Measurements from ENCODE around the gene SYCP1.
"Not testable (repeated sequence)": the region's sequence is repeated elsewhere in the genome, so short reads cannot be mapped to it uniquely, and the experiment has no call there.

Gene SYCP1

GRCh38 chr1:114956570-114956969 lies 101.9 kb downstream of the SYCP1 start:
- no peak for DNase-seq
- in situ Hi-C loops (cut with MboI; ENCODE audit: low pct_unique_long_range_greater_than_20kb, low sequenced_read_pairs), result no loop called here

- in situ Hi-C loops (cut with MboI; ENCODE audit: low pct_unique_long_range_greater_than_20kb, low sequenced_read_pairs), result no loop called here
- no peak for DNase-seq
Observed at GRCh38 chr1:114959423-114959822, 104.8 kb downstream of the SYCP1 start.

GRCh38 chr1:114976891-114977290 lies 122.2 kb downstream of the SYCP1 start:
- in situ Hi-C loops (cut with MboI; ENCODE audit: low pct_unique_long_range_greater_than_20kb, low sequenced_read_pairs), result loop anchor here (25.0 kb wide), 1 partner anchor 135 kb away; no protein-coding TSS in a partner anchor
- DNase-seq, result no peak

- DNase-seq, result peak; percentile 68
- in situ Hi-C loops (cut with MboI; ENCODE audit: low pct_unique_long_range_greater_than_20kb, low sequenced_read_pairs), result loop anchor here (25.0 kb wide), 1 partner anchor 133 kb away; no protein-coding TSS in a partner anchor
Observed at GRCh38 chr1:114979278-114979891, 124.7 kb downstream of the SYCP1 start.

GRCh38 chr1:114982251-114982650 lies 127.6 kb downstream of the SYCP1 start:
- in situ Hi-C loops (cut with MboI; ENCODE audit: low pct_unique_long_range_greater_than_20kb, low sequenced_read_pairs), result loop anchor here (25.0 kb wide), 1 partner anchor 130 kb away; no protein-coding TSS in a partner anchor
- DNase-seq, result no peak

- in situ Hi-C loops (cut with MboI; ENCODE audit: low pct_unique_long_range_greater_than_20kb, low sequenced_read_pairs), result loop anchor here (25.0 kb wide), 1 partner anchor 126 kb away; no protein-coding TSS in a partner anchor
- DNase-seq, result no peak
Observed at GRCh38 chr1:114986286-114986685, 131.6 kb downstream of the SYCP1 start.

- in situ Hi-C loops (cut with MboI; ENCODE audit: low pct_unique_long_range_greater_than_20kb, low sequenced_read_pairs), result loop anchor here (25.0 kb wide), 1 partner anchor 124 kb away; no protein-coding TSS in a partner anchor
- DNase-seq, result no peak
Observed at GRCh38 chr1:114988095-114988494, 133.4 kb downstream of the SYCP1 start.

- in situ Hi-C loops (cut with MboI; ENCODE audit: low pct_unique_long_range_greater_than_20kb, low sequenced_read_pairs), result loop anchor here (25.0 kb wide), 1 partner anchor 115 kb away; no protein-coding TSS in a partner anchor
- no peak for DNase-seq
Observed at GRCh38 chr1:114997510-114998289, 143.0 kb downstream of the SYCP1 start.

GRCh38 chr1:115006191-115006590 lies 151.5 kb downstream of the SYCP1 start:
- DNase-seq, result no peak
- in situ Hi-C loops (cut with MboI; ENCODE audit: low pct_unique_long_range_greater_than_20kb, low sequenced_read_pairs), result no loop called here

GRCh38 chr1:115012006-115012405 lies 157.3 kb downstream of the SYCP1 start:
- DNase-seq, result no peak
- in situ Hi-C loops (cut with MboI; ENCODE audit: low pct_unique_long_range_greater_than_20kb, low sequenced_read_pairs), result no loop called here

GRCh38 chr1:115012434-115012833 lies 157.8 kb downstream of the SYCP1 start:
- DNase-seq, result no peak
- in situ Hi-C loops (cut with MboI; ENCODE audit: low pct_unique_long_range_greater_than_20kb, low sequenced_read_pairs), result no loop called here

- DNase-seq, result no peak
- in situ Hi-C loops (cut with MboI; ENCODE audit: low pct_unique_long_range_greater_than_20kb, low sequenced_read_pairs), result no loop called here
Observed at GRCh38 chr1:115013792-115014191, 159.1 kb downstream of the SYCP1 start.

- in situ Hi-C loops (cut with MboI; ENCODE audit: low pct_unique_long_range_greater_than_20kb, low sequenced_read_pairs); DNase-seq: not testable (repeated sequence)
Observed at GRCh38 chr1:115019549-115019948, 164.9 kb downstream of the SYCP1 start.

- in situ Hi-C loops (cut with MboI; ENCODE audit: low pct_unique_long_range_greater_than_20kb, low sequenced_read_pairs), result no loop called here
- DNase-seq, result no peak
Observed at GRCh38 chr1:115021145-115021544, 166.5 kb downstream of the SYCP1 start.

GRCh38 chr1:115023593-115023992 lies 168.9 kb downstream of the SYCP1 start:
- DNase-seq, result no peak

GRCh38 chr1:115029526-115029925 lies 174.9 kb downstream of the SYCP1 start, which contains the start of gene TSHB:
Gene TSHB (plus strand): TSS chr1:115029826. CDS start chr1:115033363, 3,537 bp downstream.
- in situ Hi-C loops (cut with MboI; ENCODE audit: low pct_unique_long_range_greater_than_20kb, low sequenced_read_pairs), result no loop called here
- DNase-seq, result no peak

More at GRCh38 chr1:115023593-115023992, 168.9 kb downstream of the SYCP1 start:
- in situ Hi-C loops (cut with MboI; ENCODE audit: low pct_unique_long_range_greater_than_20kb, low sequenced_read_pairs), result no loop called here

- no peak for DNase-seq
- in situ Hi-C loops (cut with MboI; ENCODE audit: low pct_unique_long_range_greater_than_20kb, low sequenced_read_pairs), result no loop called here
Observed at GRCh38 chr1:115031595-115031994, 176.9 kb downstream of the SYCP1 start.

GRCh38 chr1:115035652-115036051 lies 181.0 kb downstream of the SYCP1 start:
- DNase-seq, result no peak
- in situ Hi-C loops (cut with MboI; ENCODE audit: low pct_unique_long_range_greater_than_20kb, low sequenced_read_pairs), result no loop called here

GRCh38 chr1:115036814-115037507 lies 182.3 kb downstream of the SYCP1 start:
- no peak for DNase-seq

GRCh38 chr1:115040501-115040900 lies 185.8 kb downstream of the SYCP1 start:
- in situ Hi-C loops (cut with MboI; ENCODE audit: low pct_unique_long_range_greater_than_20kb, low sequenced_read_pairs), result no loop called here
- no peak for DNase-seq

More at GRCh38 chr1:115036814-115037507, 182.3 kb downstream of the SYCP1 start:
- in situ Hi-C loops (cut with MboI; ENCODE audit: low pct_unique_long_range_greater_than_20kb, low sequenced_read_pairs), result no loop called here

Data from KBM-7 (cell line).